ENCODE results near the gene B3GAT3. TPM values are rescaled to one million over a fixed set of nuclear protein-coding genes. Genes with fewer than 3 reads are reported as not detected.

Gene B3GAT3
- total and polyA plus RNA-seq, 4 experiments from 2014 or later: 37.9 to 74.3 (median 57.3) TPM

DNA sequence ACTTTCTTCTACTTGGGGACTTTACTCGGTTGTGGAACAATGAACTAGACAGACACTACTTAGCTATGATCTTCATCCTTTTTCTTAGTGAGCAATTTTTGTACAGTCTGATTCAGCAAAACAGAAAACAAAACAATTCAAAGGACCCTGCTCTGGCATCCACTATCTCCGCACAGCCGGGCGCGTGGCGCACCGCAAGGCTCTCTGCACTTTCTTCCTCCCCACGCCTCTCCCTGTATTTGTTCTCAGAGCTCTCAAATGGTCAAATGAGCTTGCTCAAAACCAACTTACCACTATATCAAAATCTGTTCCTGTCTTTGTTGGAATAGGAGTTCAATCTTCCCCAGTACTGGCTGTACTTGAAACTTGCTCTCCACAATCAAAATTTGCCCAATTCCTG, 55.5 kb downstream of the B3GAT3 start:
- Histone ChIP-seq H3K36me3 (ENCODE audit: insufficient read depth, low read length) (peaks cover 45% of the 10 kb centered on the region), H3K9me3 (ENCODE audit: control insufficient read depth in 1 of 2, low read length in 2 of 2) (no peaks in the 10 kb centered on the region), H3K4me3 (ENCODE audit: low read length in 2 of 2) (no peak overlapping the region), H3K27ac (ENCODE audit: low read depth, low read length) (no peak overlapping the region), H3K27me3 (ENCODE audit: insufficient read depth, low read length) (no peaks in the 10 kb centered on the region), H3K4me1 (ENCODE audit: insufficient read depth, low read length) (peaks cover 29% of the 10 kb centered on the region)
- CTCF ChIA-PET (ENCODE audit: partially characterized antibody): interaction anchor here (1.0 to 14.9 kb wide), 6 partner anchors 9 to 173 kb away, joined by 3 to 405 read pairs (median 10); partner anchors contain the start of gene SCGB1A1
- Mint-ChIP-seq H3K36me3 (peaks cover 45 to 70% of the 10 kb centered on the region in 2 donors), H3K27ac (peak overlapping the region in 5 of 7 donors; percentile 38 to 84 (median 49)), H3K4me3 (peak overlapping the region in 1 of 8 donors; percentile 31), H3K27me3 (no peaks in the 10 kb centered on the region), H3K9me3 (no peaks in the 10 kb centered on the region), H3K4me1 (peaks cover 25 to 49% (median 33%) of the 10 kb centered on the region in 4 donors)
- intact Hi-C loops (cut with micrococcal nuclease): no loop called here
- DNase-seq: no peak
- POLR2A ChIA-PET (ENCODE audit: partially characterized antibody): no interaction called here

Small RNA genes lying within 50 kb of the gene (microRNA-seq; reads per million reads assigned to microRNA genes)
- gene MIR6747 (ENCODE audit: borderline microRNAs expressed, borderline number of aligned reads, borderline replicate concordance): not detected

Other genes with a start within 250 kb of the B3GAT3 start
- not detected for gene SCGB1A1, start 203.0 kb downstream of the B3GAT3 start, total RNA-seq
- gene SCGB1A1, start 203.0 kb downstream of the B3GAT3 start, polyA plus RNA-seq: not detected
- 100 to 1,000 TPM; 559 to 573 TPM for gene AHNAK, start 75.2 kb downstream of the B3GAT3 start, total RNA-seq
- gene AHNAK, start 75.2 kb downstream of the B3GAT3 start, polyA plus RNA-seq: 100 to 1,000 TPM in 1 of 2 donors, 10 to 100 TPM in 1; 23.5 to 186 TPM
- gene EEF1G, start 48.1 kb downstream of the B3GAT3 start, total RNA-seq: 1,000 to 10,000 TPM; 1,815 to 1,855 TPM
- 1,000 to 10,000 TPM; 1,453 to 1,910 TPM for gene EEF1G, start 48.1 kb downstream of the B3GAT3 start, polyA plus RNA-seq
- 10 to 100 TPM; 37.7 to 38.1 TPM for gene TUT1, start 30.5 kb downstream of the B3GAT3 start, total RNA-seq
- 10 to 100 TPM; 14.6 to 19.7 TPM for gene TUT1, start 30.5 kb downstream of the B3GAT3 start, polyA plus RNA-seq
- gene MTA2, start 20.1 kb downstream of the B3GAT3 start, total RNA-seq: 100 to 1,000 TPM; 207 to 210 TPM
- gene MTA2, start 20.1 kb downstream of the B3GAT3 start, polyA plus RNA-seq: 10 to 100 TPM; 16.6 to 36.4 TPM
- 100 to 1,000 TPM; 192 to 201 TPM for gene EML3, start 9.2 kb downstream of the B3GAT3 start, total RNA-seq
- gene EML3, start 9.2 kb downstream of the B3GAT3 start, polyA plus RNA-seq: 10 to 100 TPM; 18.2 to 24.8 TPM
- gene ROM1, start 8.7 kb downstream of the B3GAT3 start, total RNA-seq: 1 to 10 TPM; 1.6 to 1.9 TPM
- under 1 TPM; 0.98 to 1.00 TPM for gene ROM1, start 8.7 kb downstream of the B3GAT3 start, polyA plus RNA-seq
- 100 to 1,000 TPM; 260 to 262 TPM for gene GANAB, start 24.6 kb upstream of the B3GAT3 start, total RNA-seq
- gene GANAB, start 24.6 kb upstream of the B3GAT3 start, polyA plus RNA-seq: 100 to 1,000 TPM; 122 to 142 TPM
- gene INTS5, start 31.3 kb upstream of the B3GAT3 start, total RNA-seq: 10 to 100 TPM; 32.2 to 34.3 TPM
- 10 to 100 TPM; 23.7 to 39.4 TPM for gene INTS5, start 31.3 kb upstream of the B3GAT3 start, polyA plus RNA-seq
- 10 to 100 TPM; 48.9 to 53.1 TPM for gene C11orf98, start 43.2 kb upstream of the B3GAT3 start, total RNA-seq
- gene C11orf98, start 43.2 kb upstream of the B3GAT3 start, polyA plus RNA-seq: 10 to 100 TPM; 77.8 to 94.9 TPM
- gene CSKMT, start 43.3 kb upstream of the B3GAT3 start, total RNA-seq: 10 to 100 TPM; 31.4 to 32.3 TPM
- 1 to 10 TPM; 3.0 to 3.8 TPM for gene CSKMT, start 43.3 kb upstream of the B3GAT3 start, polyA plus RNA-seq
- 1 to 10 TPM; 7.2 to 8.5 TPM for gene UQCC3, start 49.7 kb upstream of the B3GAT3 start, total RNA-seq
- gene UQCC3, start 49.7 kb upstream of the B3GAT3 start, polyA plus RNA-seq: 10 to 100 TPM; 10.7 to 12.1 TPM
- gene LBHD1, start 50.3 kb upstream of the B3GAT3 start, total RNA-seq: 10 to 100 TPM; 26.7 to 28.6 TPM
- gene LBHD1, start 50.3 kb upstream of the B3GAT3 start, polyA plus RNA-seq: 1 to 10 TPM; 2.4 to 2.7 TPM
- gene UBXN1, start 57.1 kb upstream of the B3GAT3 start, total RNA-seq: 100 to 1,000 TPM; 178 to 185 TPM
- gene UBXN1, start 57.1 kb upstream of the B3GAT3 start, polyA plus RNA-seq: 100 to 1,000 TPM; 150 to 181 TPM
- under 1 TPM; 0.11 to 0.12 TPM for gene LRRN4CL, start 67.5 kb upstream of the B3GAT3 start, total RNA-seq
- not detected for gene LRRN4CL, start 67.5 kb upstream of the B3GAT3 start, polyA plus RNA-seq
- 10 to 100 TPM; 34.5 to 36.6 TPM for gene BSCL2, start 85.4 kb upstream of the B3GAT3 start, total RNA-seq
- gene BSCL2, start 85.4 kb upstream of the B3GAT3 start, polyA plus RNA-seq: 10 to 100 TPM; 48.9 to 51.7 TPM
- not detected for gene GNG3, start 85.7 kb upstream of the B3GAT3 start, total RNA-seq
- not detected for gene GNG3, start 85.7 kb upstream of the B3GAT3 start, polyA plus RNA-seq
- gene HNRNPUL2, start 105.5 kb upstream of the B3GAT3 start, total RNA-seq: 10 to 100 TPM; 79.6 to 83.4 TPM
- 1 to 10 TPM in 1 of 2 donors, under 1 TPM in 1; 0.30 to 3.2 TPM for gene HNRNPUL2, start 105.5 kb upstream of the B3GAT3 start, polyA plus RNA-seq
- gene TTC9C, start 106.5 kb upstream of the B3GAT3 start, total RNA-seq: 10 to 100 TPM; 51.0 to 53.5 TPM
- 10 to 100 TPM; 10.2 to 25.8 TPM for gene TTC9C, start 106.5 kb upstream of the B3GAT3 start, polyA plus RNA-seq
- 10 to 100 TPM; 27.2 to 27.9 TPM for gene ZBTB3, start 132.2 kb upstream of the B3GAT3 start, total RNA-seq
- 1 to 10 TPM; 6.0 to 8.6 TPM for gene ZBTB3, start 132.2 kb upstream of the B3GAT3 start, polyA plus RNA-seq
- gene POLR2G, start 139.6 kb upstream of the B3GAT3 start, total RNA-seq: 10 to 100 TPM; 77.2 to 84.6 TPM
- gene POLR2G, start 139.6 kb upstream of the B3GAT3 start, polyA plus RNA-seq: 100 to 1,000 TPM; 207 to 300 TPM
- 10 to 100 TPM; 26.3 to 34.0 TPM for gene TAF6L, start 149.4 kb upstream of the B3GAT3 start, total RNA-seq
- gene TAF6L, start 149.4 kb upstream of the B3GAT3 start, polyA plus RNA-seq: 10 to 100 TPM in 1 of 2 donors, 1 to 10 TPM in 1; 5.7 to 10.5 TPM
- gene TMEM179B, start 165.4 kb upstream of the B3GAT3 start, total RNA-seq: 10 to 100 TPM; 66.3 to 66.6 TPM
- gene TMEM179B, start 165.4 kb upstream of the B3GAT3 start, polyA plus RNA-seq: 100 to 1,000 TPM; 102 to 166 TPM
- gene TMEM223, start 170.0 kb upstream of the B3GAT3 start, total RNA-seq: 10 to 100 TPM; 21.6 to 23.1 TPM
- 10 to 100 TPM; 38.9 to 45.5 TPM for gene TMEM223, start 170.0 kb upstream of the B3GAT3 start, polyA plus RNA-seq
- 100 to 1,000 TPM; 195 to 196 TPM for gene NXF1, start 183.5 kb upstream of the B3GAT3 start, total RNA-seq
- 10 to 100 TPM; 75.2 to 83.2 TPM for gene NXF1, start 183.5 kb upstream of the B3GAT3 start, polyA plus RNA-seq
- gene STX5, start 210.1 kb upstream of the B3GAT3 start, total RNA-seq: 10 to 100 TPM; 66.0 to 67.9 TPM
- 10 to 100 TPM; 30.4 to 31.8 TPM for gene STX5, start 210.1 kb upstream of the B3GAT3 start, polyA plus RNA-seq
- gene TEX54, start 210.9 kb upstream of the B3GAT3 start, total RNA-seq: not detected
- gene TEX54, start 210.9 kb upstream of the B3GAT3 start, polyA plus RNA-seq: 1 to 10 TPM; 1.3 to 1.9 TPM
- gene WDR74, start 217.6 kb upstream of the B3GAT3 start, total RNA-seq: 10 to 100 TPM; 79.3 to 82.2 TPM
- 10 to 100 TPM; 33.9 to 50.8 TPM for gene WDR74, start 217.6 kb upstream of the B3GAT3 start, polyA plus RNA-seq

Measured in CD4-positive, alpha-beta memory T cell (primary cell).